Esophagus muscularis mucosa (tissue), 4 donors: Measurements from ENCODE around the gene SUMO3. TPM values are rescaled to one million over a fixed set of nuclear protein-coding genes. Genes with fewer than 3 reads are reported as not detected.

Experiments
- DNase-seq: peaks from one replicate; pipeline ENCODE4 v3.0.0-alpha.2; 2017; ENCODE audit errors: extremely low spot score
- H3K27ac ChIP-seq, 4 donors: fragments of 200-600 bp; sonication (generic); replicated peaks in 1 of 4; 1 replicate in 3 of 4; 2 replicates in 1 of 4; pipeline ENCODE4 v1.5.1; 2016 to 2019; ENCODE audit warnings: mild to moderate bottlenecking in 1 of 4
- H3K27me3 ChIP-seq, 4 donors: fragments of 200-600 bp; sonication (generic); one replicate each; pipeline versions ENCODE4 v1.5.1 to v1.6.0; 2016 to 2019
- H3K36me3 ChIP-seq, 4 donors: fragments of 200-600 bp; sonication (generic); one replicate each; pipeline ENCODE4 v1.5.1; 2016 to 2019
- H3K4me1 ChIP-seq, 4 donors: fragments of 200-600 bp; sonication (generic); one replicate each; pipeline ENCODE4 v1.5.1; 2016 to 2019
- H3K4me3 ChIP-seq, 4 donors: fragments of 200-600 bp; sonication (generic); 1 replicate in 2 of 4; 2 replicates in 2 of 4; pipeline ENCODE4 v1.5.1; 2016 to 2019; ENCODE audit warnings: mild to moderate bottlenecking in 4 of 4, moderate library complexity in 1 of 4
- H3K9me3 ChIP-seq, 4 donors: fragments of 200-600 bp; sonication (generic); 1 replicate in 3 of 4; 2 replicates in 1 of 4; pipeline ENCODE4 v1.5.1; 2016 to 2019
- CTCF ChIP-seq, 3 experiments: fragments of 200-600 bp in 2 of 3; fragments of 450-650 bp in 1 of 3; sonication (generic) in 2 of 3; IDR thresholded peaks; one replicate each; pipeline ENCODE4 v1.5.1; 2017 to 2019; ENCODE audit warnings: antibody characterized with exemption in 3 of 3, mild to moderate bottlenecking in 2 of 3, moderate library complexity in 1 of 3
- EP300 ChIP-seq: sonication (generic); formaldehyde crosslinking; IDR thresholded peaks from one replicate; pipeline ENCODE4 v1.6.1; 2017; ENCODE audit warnings: antibody characterized with exemption
- POLR2A ChIP-seq: fragments of 450-650 bp; IDR thresholded peaks from one replicate; pipeline ENCODE4 v1.6.1; 2017; ENCODE audit warnings: antibody characterized with exemption, moderate library complexity, mild to moderate bottlenecking, low read depth
- POLR2AphosphoS5 ChIP-seq, 2 donors: sonication (generic); formaldehyde crosslinking; IDR thresholded peaks; one replicate each; pipeline ENCODE4 v1.6.1; 2017; ENCODE audit warnings: antibody characterized with exemption in 2 of 2
- WGBS: methylation state at CpG from one replicate; pipeline ENCODE4 v1.1.5; 2018; 5-methylcytosine and 5-hydroxymethylcytosine counted together
- intact Hi-C: fragments of 100-400 bp; cut with DNase I; formaldehyde crosslinking; loops from one replicate; pipeline ENCODE4 v1.15.1; 2023
- total RNA-seq, 4 donors: library from RNA; depleted of rRNA; stranded (reverse); fragments of >200 nt; gene quantifications; one replicate each; pipeline versions ENCODE4 v1.1.0 to v1.2.1, GENCODE V29; 2016

SUMO3 gene
- total RNA-seq, 4 donors from 2014 or later: 46.1 to 52.2 (median 48.6) TPM

- Histone ChIP-seq H3K27me3 (no peaks in the 10 kb centered on the region), H3K9me3 (no peaks in the 10 kb centered on the region), H3K36me3 (peaks cover 0 to 27% (median 6%) of the 10 kb centered on the region in 4 donors), H3K27ac (no peak overlapping the region), H3K4me3 (no peak overlapping the region), H3K4me1 (peaks cover 9 to 32% (median 30%) of the 10 kb centered on the region in 4 donors)
- DNase-seq: no peak
- TF ChIP-seq CTCF (IDR thresholded peaks at IDR 0.05) (no peak), POLR2AphosphoS5 (IDR thresholded peaks at IDR 0.05) (no peak), EP300 (no peak), POLR2A (no peak)
- intact Hi-C loops: no loop called here
- 86% methylated on average over 1 of the region's 1 CpG for WGBS
These were observed 28.0 kb downstream of the SUMO3 start for GRCh38 chr21:44789880-44790279.

- intact Hi-C loops: no loop called here
- Histone ChIP-seq H3K4me3 (no peak overlapping the region), H3K9me3 (no peaks in the 10 kb centered on the region), H3K4me1 (peaks cover 0 to 17% (median 12%) of the 10 kb centered on the region in 4 donors), H3K27me3 (no peaks in the 10 kb centered on the region), H3K36me3 (peaks cover 0 to 27% (median 12%) of the 10 kb centered on the region in 4 donors), H3K27ac (no peak overlapping the region)
- WGBS: 68% methylated on average over 13 of the region's 13 CpGs
- DNase-seq: no peak
- no peak for TF ChIP-seq POLR2AphosphoS5 (IDR thresholded peaks at IDR 0.05)
- TF ChIP-seq CTCF (IDR thresholded peaks at IDR 0.05): no peak
- TF ChIP-seq EP300: no peak
- no peak for TF ChIP-seq POLR2A
These were observed 32.1 kb downstream of the SUMO3 start for GRCh38 chr21:44785620-44786335.

- Histone ChIP-seq H3K4me1 (peaks cover 0 to 24% (median 11%) of the 10 kb centered on the region in 4 donors), H3K27ac (no peak overlapping the region), H3K27me3 (no peaks in the 10 kb centered on the region), H3K4me3 (no peak overlapping the region), H3K36me3 (peaks cover 0 to 30% (median 15%) of the 10 kb centered on the region in 4 donors), H3K9me3 (no peaks in the 10 kb centered on the region)
- WGBS: no CpG with 5 or more reads among the region's 6 CpGs
- intact Hi-C loops: no loop called here
- TF ChIP-seq CTCF (IDR thresholded peaks at IDR 0.05) (no peak), POLR2A (no peak), POLR2AphosphoS5 (IDR thresholded peaks at IDR 0.05) (no peak), EP300 (no peak)
- DNase-seq: no peak
These were observed 33.1 kb downstream of the SUMO3 start for GRCh38 chr21:44784810-44785209.

- Histone ChIP-seq H3K4me3 (no peak overlapping the region), H3K27ac (no peak overlapping the region), H3K9me3 (no peaks in the 10 kb centered on the region), H3K36me3 (peaks cover 0 to 35% (median 15%) of the 10 kb centered on the region in 4 donors), H3K4me1 (peaks cover 0 to 25% (median 13%) of the 10 kb centered on the region in 4 donors), H3K27me3 (no peaks in the 10 kb centered on the region)
- TF ChIP-seq POLR2AphosphoS5 (IDR thresholded peaks at IDR 0.05) (no peak), EP300 (no peak), POLR2A (no peak), CTCF (IDR thresholded peaks at IDR 0.05) (no peak)
- WGBS: 90% methylated on average over 5 of the region's 5 CpGs
- intact Hi-C loops: no loop called here
- DNase-seq: no peak
These were observed 34.7 kb downstream of the SUMO3 start for GRCh38 chr21:44783020-44783696.
